H1 (cell line): ENCODE data around the gene CEND1. TPM values are rescaled to one million over a fixed set of nuclear protein-coding genes. Genes with fewer than 3 reads are reported as not detected.

Experiments
- CTCF ChIA-PET: fragments of 300-600 bp; sonication (Branson Sonifier 250); formaldehyde crosslinking; loops from one replicate; lab custom pipeline; 2021; ENCODE audit not compliant: partially characterized antibody; lab: Charles Lee
- POLR2A ChIA-PET: fragments of 300-600 bp; sonication (Branson Sonifier 250); formaldehyde crosslinking; loops from one replicate; lab custom pipeline; 2021; ENCODE audit warnings: inconsistent platforms; ENCODE audit not compliant: partially characterized antibody; lab: Charles Lee
- DNase-seq, 2 experiments: peaks; one replicate each; pipeline versions ENCODE4 v3.0.0 to v3.0.0-alpha.2; 2010 to 2022; ENCODE audit warnings: low spot score in 2 of 2, low read depth in 1 of 2, mixed read lengths in 1 of 2
- FAIRE-seq: peaks from 2 replicates; lab custom pipeline; 2011; peaks lifted over from hg19 to GRCh38; lab: Jason Lieb, UNC
- H2AFZ ChIP-seq: 2 replicates; pipeline ENCODE4 v1.8.1; 2012; ENCODE audit warnings: low read length, inconsistent platforms
- H2AK5ac ChIP-seq: 2 replicates; pipeline ENCODE4 v1.6.1; 2013; ENCODE audit warnings: low read depth, low read length
- H2BK120ac ChIP-seq: replicated peaks from 2 replicates; pipeline ENCODE3; 2013; ENCODE audit warnings: low read depth, low read length, inconsistent platforms
- H2BK12ac ChIP-seq: 2 replicates; pipeline ENCODE4 v1.6.1; 2013; ENCODE audit warnings: low read depth, low read length
- H2BK15ac ChIP-seq: 2 replicates; pipeline ENCODE4 v1.6.1; 2013; ENCODE audit warnings: low read length
- H2BK20ac ChIP-seq: 2 replicates; pipeline ENCODE4 v1.6.1; 2013; ENCODE audit warnings: low read length
- H2BK5ac ChIP-seq: 2 replicates; pipeline ENCODE4 v1.6.1; 2013; ENCODE audit warnings: low read depth, low read length
- H3K14ac ChIP-seq: 2 replicates; pipeline ENCODE4 v1.6.1; 2013; ENCODE audit warnings: inconsistent platforms; ENCODE audit not compliant: insufficient read length
- H3K18ac ChIP-seq: 2 replicates; pipeline ENCODE4 v1.6.1; 2013; ENCODE audit warnings: low read length; ENCODE audit errors: extremely low read depth
- H3K23ac ChIP-seq: 2 replicates; pipeline ENCODE4 v1.6.1; 2013; ENCODE audit warnings: inconsistent platforms; ENCODE audit not compliant: insufficient read length
- H3K23me2 ChIP-seq: 2 replicates; pipeline ENCODE4 v1.6.1; 2013; ENCODE audit warnings: low read depth, low read length
- H3K27ac ChIP-seq: 2 replicates; pipeline ENCODE4 v1.6.1; 2011; ENCODE audit warnings: low read depth, low read length, inconsistent platforms
- H3K27me3 ChIP-seq, 4 experiments: replicated peaks in 1 of 4; 1 replicate in 1 of 4; 2 replicates in 3 of 4; pipeline versions ENCODE4 v1.6.1 to v1.8.1; 2011 to 2013; ENCODE audit warnings: low read length in 3 of 4, mild to moderate bottlenecking in 3 of 4, inconsistent platforms in 2 of 4, mixed read lengths in 2 of 4, moderate library complexity in 1 of 4; ENCODE audit not compliant: control insufficient read depth in 3 of 4, insufficient read depth in 3 of 4; ENCODE audit errors: extremely low read depth in 1 of 4
- H3K36me3 ChIP-seq, 4 experiments: 2 replicates each; pipeline versions ENCODE4 v1.6.1 to v1.8.1; 2011 to 2013; ENCODE audit warnings: mild to moderate bottlenecking in 4 of 4, low read length in 3 of 4, moderate library complexity in 2 of 4, control low read depth in 1 of 4, inconsistent platforms in 1 of 4; ENCODE audit not compliant: insufficient read depth in 4 of 4, control insufficient read depth in 2 of 4
- H3K4ac ChIP-seq: replicated peaks from 2 replicates; pipeline ENCODE3; 2013; ENCODE audit warnings: low read length, low read depth, mixed read lengths, inconsistent platforms; ENCODE audit not compliant: insufficient read length
- H3K4me1 ChIP-seq, 4 experiments: replicated peaks in 1 of 4; 1 replicate in 1 of 4; 2 replicates in 3 of 4; pipeline versions ENCODE4 v1.6.1 to v1.8.1; 2011 to 2013; ENCODE audit warnings: low read length in 3 of 4, inconsistent platforms in 2 of 4, mixed read lengths in 1 of 4; ENCODE audit not compliant: insufficient read depth in 4 of 4, control insufficient read depth in 3 of 4
- H3K4me2 ChIP-seq, 2 experiments: 2 replicates each; pipeline versions ENCODE4 v1.6.1 to v1.8.1; 2011 to 2013; ENCODE audit warnings: low read depth in 2 of 2, low read length in 2 of 2, control low read depth in 1 of 2, inconsistent platforms in 1 of 2, mild to moderate bottlenecking in 1 of 2; ENCODE audit not compliant: insufficient read depth in 1 of 2
- H3K4me3 ChIP-seq, 4 experiments: fragments of 200-600, 300-600 bp in 1 of 4; sonication (generic), shearing (Covaris generic), sonication (Bioruptor Twin) in 1 of 4; 2 replicates each; pipeline versions ENCODE4 v1.5.1 to v1.8.1; 2011 to 2016; ENCODE audit warnings: low read length in 4 of 4, low read depth in 3 of 4, control low read depth in 2 of 4, inconsistent platforms in 2 of 4, mild to moderate bottlenecking in 2 of 4, mixed read lengths in 1 of 4, moderate library complexity in 1 of 4; ENCODE audit not compliant: insufficient read depth in 2 of 4; ENCODE audit errors: extremely low read depth in 1 of 4
- H3K56ac ChIP-seq: replicated peaks from 2 replicates; pipeline ENCODE3; 2013; ENCODE audit warnings: low read depth, mild to moderate bottlenecking, mixed read lengths, low read length, inconsistent platforms; ENCODE audit not compliant: insufficient read length
- H3K79me1 ChIP-seq: 2 replicates; pipeline ENCODE4 v1.6.1; 2013; ENCODE audit warnings: low read depth, low read length, control low read depth
- H3K79me2 ChIP-seq, 2 experiments: 2 replicates each; pipeline versions ENCODE4 v1.6.1 to v1.8.1; 2012 to 2013; ENCODE audit warnings: low read length in 2 of 2, mild to moderate bottlenecking in 2 of 2, inconsistent platforms in 1 of 2; ENCODE audit not compliant: insufficient read depth in 2 of 2, control insufficient read depth in 1 of 2
- H3K9ac ChIP-seq, 4 experiments: replicated peaks in 1 of 4; 1 replicate in 1 of 4; 2 replicates in 3 of 4; pipeline versions ENCODE4 v1.6.1 to v1.8.1; 2011 to 2013; ENCODE audit warnings: low read depth in 3 of 4, low read length in 3 of 4, control low read depth in 2 of 4, mild to moderate bottlenecking in 2 of 4, moderate library complexity in 2 of 4, inconsistent platforms in 1 of 4; ENCODE audit errors: extremely low read depth in 1 of 4
- H3K9me3 ChIP-seq, 2 experiments: 2 replicates each; pipeline versions ENCODE4 v1.6.1 to v1.8.1; 2012 to 2013; ENCODE audit warnings: mild to moderate bottlenecking in 2 of 2, moderate library complexity in 2 of 2, control low read depth in 1 of 2, inconsistent platforms in 1 of 2, low read depth in 1 of 2, low read length in 1 of 2, mixed read lengths in 1 of 2; ENCODE audit not compliant: insufficient read depth in 2 of 2
- H4K20me1 ChIP-seq, 2 experiments: replicated peaks in 1 of 2; 2 replicates each; pipeline versions ENCODE3 to v1.8.1; 2011 to 2013; ENCODE audit warnings: inconsistent platforms in 2 of 2, low read length in 2 of 2, mild to moderate bottlenecking in 1 of 2; ENCODE audit not compliant: insufficient read depth in 2 of 2, control insufficient read depth in 1 of 2
- H4K5ac ChIP-seq: 2 replicates; pipeline ENCODE4 v1.6.1; 2013; ENCODE audit warnings: low read length, low read depth, mixed read lengths, inconsistent platforms; ENCODE audit not compliant: insufficient read length
- H4K8ac ChIP-seq: 2 replicates; pipeline ENCODE4 v1.8.0; 2013; ENCODE audit warnings: mild to moderate bottlenecking, moderate library complexity, low read length, inconsistent platforms; ENCODE audit not compliant: insufficient read depth; ENCODE audit errors: extremely low read depth
- H4K91ac ChIP-seq: replicated peaks from 2 replicates; pipeline ENCODE3; 2013; ENCODE audit warnings: low read length, mixed read lengths, inconsistent platforms; ENCODE audit not compliant: insufficient read length
- CTCF ChIP-seq, 3 experiments: IDR thresholded peaks; 1 replicate in 2 of 3; 2 replicates in 1 of 3; pipeline versions ENCODE4 v1.5.1 to v1.6.1; 2011; ENCODE audit warnings: low read length in 3 of 3, mild to moderate bottlenecking in 3 of 3, inconsistent platforms in 2 of 3, low read depth in 1 of 3, moderate library complexity in 1 of 3; ENCODE audit not compliant: insufficient read depth in 1 of 3; ENCODE audit errors: control extremely low read depth in 1 of 3
- EGR1 ChIP-seq: IDR thresholded peaks from 2 replicates; pipeline ENCODE4 v1.6.1; 2011; ENCODE audit warnings: low read depth, low read length, borderline replicate concordance
- GABPA ChIP-seq: IDR thresholded peaks from 2 replicates; pipeline ENCODE4 v1.6.1; 2011; ENCODE audit warnings: mild to moderate bottlenecking, low read length, moderate library complexity, borderline replicate concordance; ENCODE audit not compliant: insufficient read depth
- HDAC6 ChIP-seq: IDR thresholded peaks from one replicate; pipeline ENCODE4 v1.7.1; 2012; ENCODE audit warnings: low read depth, mild to moderate bottlenecking, inconsistent platforms, low read length, moderate library complexity
- KDM4A ChIP-seq: IDR thresholded peaks from one replicate; pipeline ENCODE4 v1.7.1; 2012; ENCODE audit warnings: low read depth, mild to moderate bottlenecking, moderate library complexity, low read length, inconsistent platforms; ENCODE audit not compliant: severe bottlenecking
- WGBS, 2 experiments: shearing (Covaris generic) in 1 of 2; methylation state at CpG; one replicate each; pipeline versions ENCODE4 v1.1.6 to v1.1.7; 2013 to 2015; ENCODE audit warnings: low lambda C conversion rate in 2 of 2, mixed read lengths in 2 of 2, inconsistent platforms in 1 of 2, low coverage in 1 of 2, missing lambda C conversion rate in 1 of 2; ENCODE audit not compliant: insufficient replicate concordance in 2 of 2, insufficient coverage in 1 of 2, insufficient read length in 1 of 2; ENCODE audit errors: extremely low coverage in 1 of 2, missing lambda C conversion rate in 1 of 2; 5-methylcytosine and 5-hydroxymethylcytosine counted together
- polyA plus RNA-seq, 7 experiments: library from polyadenylated mRNA; depleted of rRNA in 3 of 7; stranded (reverse) in 5 of 7; unstranded in 2 of 7; fragments of >200 nt in 5 of 7; fragments of 200-250 nt in 2 of 7; gene quantifications; 1 replicate in 5 of 7; 2 replicates in 1 of 7; 4 replicates in 1 of 7; pipeline versions ENCODE4 v1.2.1 to v1.2.3, GENCODE V29; 2011 to 2013; ENCODE audit warnings: missing spikeins in 2 of 7, mixed read lengths in 2 of 7
- total RNA-seq: library from RNA; stranded (reverse); fragmentation: NEBNext Ultra II Directional; extraction: Animal tissue kit (Norgen Biotek cat#: 25700); gene quantifications from 2 replicates; pipeline ENCODE4 v1.2.1, GENCODE V29; 2021

CEND1 gene
- total and polyA plus RNA-seq, 2 of the 8 experiments (the other 6 are each of a cell fraction or from before 2014, with no cell fraction given) = 0.82 to 5.0 TPM

GRCh38 chr11:777288-778255 lies 12.3 kb downstream of the CEND1 start, which contains the start of gene GATD1:
Gene GATD1, minus strand, starts transcription at chr11:777487. Its CDS starts 25 bp downstream, at chr11:777462.
- H3K79me2 ChIP-seq = peaks cover 7 to 42% of the 10 kb centered on the region in 2 experiments; a peak in 3 of 4 replicates
- peak within 1 kb of the TSS; percentile 62 to 95 (median 82) for H3K9ac ChIP-seq
- H4K5ac ChIP-seq = peak within 1 kb of the TSS; percentile 91
- peak within 1 kb of the TSS; percentile 77 for H2BK5ac ChIP-seq
- 0 out of 2 replicates have a peak, but pooled peaks cover 6% of the 10 kb centered on the region for H3K79me1 ChIP-seq
- peak within 1 kb of the TSS; percentile 81 for H3K18ac ChIP-seq
- WGBS, 2 experiments = 6% methylated on average over 53 of the region's 110 CpGs; no CpG with 5 or more reads in 1 of the 2 experiments
- H2AFZ ChIP-seq = no peak within 1 kb of the TSS
- ChIA-PET POLR2A (interaction anchor here (0.6 to 35.3 kb wide), 20 partner anchors 9 to 978 kb away, joined by 3 to 636 read pairs (median 4); partner anchors contain the start of genes CEND1, PNPLA2, RPLP2 and TALDO1), CTCF (interaction anchor here (0.6 to 2.9 kb wide), 7 partner anchors 12 to 259 kb away, joined by 3 to 15 read pairs (median 3); partner anchors contain the start of gene MUC6)
- peak within 1 kb of the TSS; percentile 91 for H3K4ac ChIP-seq
- H4K91ac ChIP-seq = peak within 1 kb of the TSS; percentile 65
- H3K9me3 ChIP-seq = no peaks in the 10 kb centered on the region
- H4K8ac ChIP-seq = peak within 1 kb of the TSS; percentile 91
- H3K27me3 ChIP-seq = no peaks in the 10 kb centered on the region; a peak in 1 of 7 replicates
- peak within 1 kb of the TSS; percentile 92 for H3K56ac ChIP-seq
- no peak within 1 kb of the TSS for H2BK20ac ChIP-seq
- peak within 1 kb of the TSS; percentile 60; the same call in 1 of the 2 replicates for H2BK12ac ChIP-seq
- DNase-seq = peak in 1 of 2 experiments; percentile 98
- H2BK15ac ChIP-seq = peak within 1 kb of the TSS; percentile 92; the same call in 1 of the 2 replicates
- H3K23ac ChIP-seq = no peak within 1 kb of the TSS
- FAIRE-seq = no peak
- H3K4me1 ChIP-seq = peaks cover 3 to 25% (median 12%) of the 10 kb centered on the region in 4 experiments
- H3K4me2 ChIP-seq = peak within 1 kb of the TSS; percentile 85 to 86
- H3K23me2 ChIP-seq = peaks cover 13% of the 10 kb centered on the region; the same call in 1 of the 2 replicates
- peak within 1 kb of the TSS; percentile 75; the same call in 1 of the 2 replicates for H2AK5ac ChIP-seq
- peak within 1 kb of the TSS; percentile 91; the same call in 1 of the 2 replicates for H3K27ac ChIP-seq
- no peak within 1 kb of the TSS for H2BK120ac ChIP-seq
- H3K36me3 ChIP-seq = peaks cover 0 to 7% (median 4%) of the 10 kb centered on the region in 4 experiments; a peak in 3 of 8 replicates
- H4K20me1 ChIP-seq = peaks cover 14 to 31% of the 10 kb centered on the region in 2 experiments
- H3K14ac ChIP-seq = no peak within 1 kb of the TSS
- peak within 1 kb of the TSS; percentile 77 to 91 (median 85) for H3K4me3 ChIP-seq
- TF ChIP-seq GABPA = no peak
- no peak for TF ChIP-seq HDAC6
- TF ChIP-seq EGR1 = peak; percentile 72; the same call in 1 of the 2 replicates
- peak; percentile 60 for TF ChIP-seq KDM4A
- TF ChIP-seq CTCF (IDR thresholded peaks at IDR 0.05; ENCODE audit: control extremely low read depth in 1 of 3, insufficient read depth in 1 of 3, low read depth in 1 of 3, low read length in 3 of 3) = 0 out of 4 replicates have a peak, but pooled peaks of 1 of the 3 experiments have one; percentile 7
